ENCODE measurements around the gene ITGB2. TPM values are rescaled to one million over a fixed set of nuclear protein-coding genes. Genes with fewer than 3 reads are reported as not detected.

ITGB2 gene
- total RNA-seq, 4 donors from 2014 or later = 32.7 to 87.3 (median 56.2) TPM

- H3K36me3 ChIP-seq = peaks cover 0 to 54% (median 0%) of the 10 kb centered on the region in 3 donors
- 80 to 87% methylated on average over 15 of the region's 15 CpGs for WGBS, 2 donors
- no peak overlapping the region for H3K4me3 ChIP-seq
- H3K27me3 ChIP-seq = no peaks in the 10 kb centered on the region
- H3K9me3 ChIP-seq = no peaks in the 10 kb centered on the region
- peaks cover 0 to 37% (median 18%) of the 10 kb centered on the region in 4 donors for H3K4me1 ChIP-seq
- TF ChIP-seq POLR2A (IDR thresholded peaks at IDR 0.05) (no peak), EP300 (IDR thresholded peaks at IDR 0.05) (no peak)
- TF ChIP-seq, protein P1, sequence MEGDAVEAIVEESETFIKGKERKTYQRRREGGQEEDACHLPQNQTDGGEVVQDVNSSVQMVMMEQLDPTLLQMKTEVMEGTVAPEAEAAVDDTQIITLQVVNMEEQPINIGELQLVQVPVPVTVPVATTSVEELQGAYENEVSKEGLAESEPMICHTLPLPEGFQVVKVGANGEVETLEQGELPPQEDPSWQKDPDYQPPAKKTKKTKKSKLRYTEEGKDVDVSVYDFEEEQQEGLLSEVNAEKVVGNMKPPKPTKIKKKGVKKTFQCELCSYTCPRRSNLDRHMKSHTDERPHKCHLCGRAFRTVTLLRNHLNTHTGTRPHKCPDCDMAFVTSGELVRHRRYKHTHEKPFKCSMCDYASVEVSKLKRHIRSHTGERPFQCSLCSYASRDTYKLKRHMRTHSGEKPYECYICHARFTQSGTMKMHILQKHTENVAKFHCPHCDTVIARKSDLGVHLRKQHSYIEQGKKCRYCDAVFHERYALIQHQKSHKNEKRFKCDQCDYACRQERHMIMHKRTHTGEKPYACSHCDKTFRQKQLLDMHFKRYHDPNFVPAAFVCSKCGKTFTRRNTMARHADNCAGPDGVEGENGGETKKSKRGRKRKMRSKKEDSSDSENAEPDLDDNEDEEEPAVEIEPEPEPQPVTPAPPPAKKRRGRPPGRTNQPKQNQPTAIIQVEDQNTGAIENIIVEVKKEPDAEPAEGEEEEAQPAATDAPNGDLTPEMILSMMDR (IDR thresholded peaks at IDR 0.05) = no peak
- no peak overlapping the region for H3K27ac ChIP-seq
- DNase-seq (ENCODE audit: low spot score in 2 of 2) = no peak
These were observed 22.4 kb upstream of the ITGB2 start for GRCh38 chr21:44943005-44943685.

GRCh38 chr21:44942566-44942965 lies 21.9 kb upstream of the ITGB2 start:
- no peak overlapping the region for H3K4me3 ChIP-seq
- peaks cover 0 to 37% (median 18%) of the 10 kb centered on the region in 4 donors for H3K4me1 ChIP-seq
- no peaks in the 10 kb centered on the region for H3K9me3 ChIP-seq
- peaks cover 0 to 49% (median 0%) of the 10 kb centered on the region in 3 donors for H3K36me3 ChIP-seq
- no peak for DNase-seq (ENCODE audit: low spot score in 2 of 2)
- TF ChIP-seq, protein P1 (IDR thresholded peaks at IDR 0.05) = no peak
- no peak for TF ChIP-seq POLR2A (IDR thresholded peaks at IDR 0.05)
- no peak for TF ChIP-seq EP300 (IDR thresholded peaks at IDR 0.05)
- no peaks in the 10 kb centered on the region for H3K27me3 ChIP-seq
- 83 to 87% methylated on average over 2 of the region's 2 CpGs for WGBS, 2 donors
- H3K27ac ChIP-seq = no peak overlapping the region

DNA sequence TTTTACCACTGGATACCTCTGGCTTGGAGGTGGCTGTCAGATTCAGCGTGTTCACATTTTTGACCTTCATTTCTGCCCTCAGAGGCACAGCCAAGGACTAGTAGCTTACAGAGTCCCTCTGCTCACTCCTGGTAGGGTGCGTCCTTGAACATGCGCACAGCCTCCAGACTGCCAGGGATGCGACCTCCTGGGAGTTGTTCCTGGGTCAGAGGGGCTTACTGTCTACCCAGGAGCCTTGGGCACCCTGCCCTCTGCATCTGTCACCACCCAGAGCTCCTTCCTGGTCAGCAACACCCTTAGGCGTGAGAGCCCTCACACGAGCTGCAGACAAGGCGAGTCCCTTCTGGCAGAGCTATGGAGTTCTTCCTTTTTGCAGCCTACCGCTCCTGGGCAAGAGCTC lies 20.9 kb upstream of the ITGB2 start:
- Histone ChIP-seq H3K9me3 (no peaks in the 10 kb centered on the region), H3K36me3 (peaks cover 0 to 39% (median 0%) of the 10 kb centered on the region in 3 donors), H3K27ac (no peak overlapping the region), H3K27me3 (no peaks in the 10 kb centered on the region), H3K4me3 (no peak overlapping the region), H3K4me1 (peaks cover 0 to 37% (median 18%) of the 10 kb centered on the region in 4 donors)
- DNase-seq (ENCODE audit: low spot score in 2 of 2) = no peak
- TF ChIP-seq POLR2A (IDR thresholded peaks at IDR 0.05) = no peak
- TF ChIP-seq, protein P1 (IDR thresholded peaks at IDR 0.05) = no peak
- no peak for TF ChIP-seq EP300 (IDR thresholded peaks at IDR 0.05)
- 86 to 89% methylated on average over 8 of the region's 8 CpGs for WGBS, 2 donors

DNA sequence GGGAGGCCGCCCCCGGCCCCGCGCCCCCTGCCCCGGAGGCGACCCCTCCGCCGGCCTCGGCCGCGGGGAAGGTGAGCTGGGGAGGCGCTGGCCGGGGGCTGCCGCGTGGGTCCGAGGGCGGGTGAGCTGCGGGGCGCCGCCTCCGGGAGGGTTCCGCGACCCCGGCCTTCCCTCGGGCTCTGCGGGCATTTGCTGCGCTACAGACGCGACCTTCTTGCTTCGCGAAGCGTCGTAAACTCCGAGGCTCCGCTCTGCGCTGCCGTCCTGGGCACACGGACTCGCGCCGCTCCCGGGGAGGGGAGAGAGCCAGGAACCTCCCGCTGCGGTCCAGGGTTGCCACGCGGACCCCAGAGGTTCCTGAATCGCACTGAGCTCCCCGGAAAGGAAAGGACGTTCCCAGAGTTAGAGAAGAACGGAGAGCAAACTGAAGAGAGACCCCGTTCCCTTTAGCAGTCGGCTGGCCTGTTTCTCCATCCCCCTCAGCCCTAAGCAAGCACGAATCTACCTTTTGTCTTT lies 19.5 kb upstream of the ITGB2 start:
- H3K9me3 ChIP-seq = no peaks in the 10 kb centered on the region

More for the DNA sequence above, 19.5 kb upstream of the ITGB2 start:
- no peak for DNase-seq (ENCODE audit: low spot score in 2 of 2)
- WGBS, 2 donors = 1% methylated on average over 20 to 25 of the region's 53 CpGs
- TF ChIP-seq POLR2A (IDR thresholded peaks at IDR 0.05) (no peak), EP300 (IDR thresholded peaks at IDR 0.05) (no peak)
- TF ChIP-seq, protein P1 (IDR thresholded peaks at IDR 0.05) = no peak
- Histone ChIP-seq H3K27ac (peak overlapping the region in 3 of 4 donors; percentile 68 to 75 (median 72)), H3K4me3 (peak overlapping the region; percentile 67 to 89 (median 86)), H3K36me3 (peaks cover 0 to 32% (median 0%) of the 10 kb centered on the region in 3 donors), H3K27me3 (no peaks in the 10 kb centered on the region), H3K4me1 (peaks cover 0 to 37% (median 18%) of the 10 kb centered on the region in 4 donors)

All from tibial nerve (tissue), 4 donors.